ENCODE measurements around the gene C10orf105.

- no peak for TF ChIP-seq CTCF (conservative IDR thresholded peaks at IDR 0.05; ENCODE audit: low read depth, low read length)
- no peak for TF ChIP-seq EZH2 (IDR thresholded peaks at IDR 0.05; ENCODE audit: low read length, unreplicated experiment)
These were observed 5.7 kb upstream of the C10orf105 start for GRCh38 chr10:71725249-71725648.

Data from PC-3 (cell line).